ENCODE results near the gene H2AZ1. TPM values are rescaled to one million over a fixed set of nuclear protein-coding genes. Genes with fewer than 3 reads are reported as not detected.

Gene H2AZ1
- total and polyA plus RNA-seq, 9 of the 15 experiments (the other 6 are each of a cell fraction or from before 2014, with no cell fraction given): 605 to 4,380 (median 768) TPM

- TF ChIP-seq, protein P1, sequence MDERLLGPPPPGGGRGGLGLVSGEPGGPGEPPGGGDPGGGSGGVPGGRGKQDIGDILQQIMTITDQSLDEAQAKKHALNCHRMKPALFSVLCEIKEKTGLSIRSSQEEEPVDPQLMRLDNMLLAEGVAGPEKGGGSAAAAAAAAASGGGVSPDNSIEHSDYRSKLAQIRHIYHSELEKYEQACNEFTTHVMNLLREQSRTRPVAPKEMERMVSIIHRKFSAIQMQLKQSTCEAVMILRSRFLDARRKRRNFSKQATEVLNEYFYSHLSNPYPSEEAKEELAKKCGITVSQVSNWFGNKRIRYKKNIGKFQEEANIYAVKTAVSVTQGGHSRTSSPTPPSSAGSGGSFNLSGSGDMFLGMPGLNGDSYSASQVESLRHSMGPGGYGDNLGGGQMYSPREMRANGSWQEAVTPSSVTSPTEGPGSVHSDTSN (CRISPR knock-in tag; IDR thresholded peaks at IDR 0.05; ENCODE audit: low read depth): no peak
- TF ChIP-seq, protein P1 (tag; conservative IDR thresholded peaks at IDR 0.05; ENCODE audit: low read depth): no peak
- TF ChIP-seq LARP7 (IDR thresholded peaks at IDR 0.05) (no peak), U2AF2 (optimal IDR thresholded peaks at IDR 0.05; ENCODE audit: low read depth, low read length) (no peak), MBD1 (CRISPR knock-in tag; IDR thresholded peaks at IDR 0.05) (no peak), HMG20B (CRISPR knock-in tag; IDR thresholded peaks at IDR 0.05) (no peak)
Observed at GRCh38 chr4:99966692-99967091, 16.6 kb upstream of the H2AZ1 start (continued).

DNA sequence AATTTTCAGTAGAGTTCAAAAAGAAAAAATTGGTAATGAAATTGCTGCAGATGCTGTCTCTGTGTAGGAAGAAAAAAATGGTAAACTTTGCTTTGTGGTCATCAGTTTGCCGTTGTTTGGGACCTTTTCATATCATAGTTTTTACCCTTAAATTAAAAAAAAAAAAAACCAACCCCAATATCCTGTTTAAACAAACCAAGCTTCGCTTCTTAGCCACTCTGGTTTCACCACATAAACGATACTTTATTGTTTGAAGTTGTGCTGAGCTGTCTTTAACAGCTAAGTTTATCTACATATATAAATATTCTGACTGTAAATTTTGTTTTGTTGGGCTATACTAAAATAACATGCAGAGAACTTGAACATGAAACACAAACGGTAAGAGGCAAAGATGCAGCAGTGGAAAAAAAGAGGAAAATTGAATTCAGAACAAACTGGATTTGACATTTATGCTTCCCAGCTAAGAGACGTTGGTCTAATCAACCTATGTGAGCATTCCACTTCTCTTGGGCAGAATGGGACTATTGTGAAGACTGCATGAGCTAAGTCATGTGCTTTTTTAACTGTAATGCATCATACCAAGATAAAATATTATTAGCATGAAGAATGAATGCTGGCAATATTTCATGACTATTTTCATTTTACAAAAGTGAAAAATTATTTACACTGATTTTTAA is 15.7 kb upstream of the H2AZ1 start:
- POLR2A ChIA-PET: no interaction called here
- Histone ChIP-seq H3K27ac (ENCODE audit: extremely low read depth, low read depth, low read length) (no peak overlapping the region), H4K20me1 (replicated peaks; ENCODE audit: control insufficient read depth, insufficient read depth, low read length) (no peaks in the 10 kb centered on the region), H3K4me2 (ENCODE audit: insufficient read depth, low read length) (no peak overlapping the region), H3K4me1 (replicated peaks in 1 of 2; ENCODE audit: control insufficient read depth in 2 of 2, insufficient read depth in 2 of 2, low read length in 2 of 2) (no peaks in the 10 kb centered on the region), H3K9me1 (ENCODE audit: control insufficient read depth, insufficient read depth, low read length) (no peaks in the 10 kb centered on the region), H3K4me3 (no peak overlapping the region), H3K79me2 (ENCODE audit: control insufficient read depth, insufficient read depth, low read length) (no peaks in the 10 kb centered on the region), H3K9me3 (replicated peaks; ENCODE audit: control insufficient read depth, insufficient read depth, low read depth, low read length) (no peaks in the 10 kb centered on the region), H3K36me3 (ENCODE audit: control insufficient read depth, insufficient read depth, low read length) (no peaks in the 10 kb centered on the region), H3K27me3 (ENCODE audit: control insufficient read depth in 2 of 2, insufficient read depth in 2 of 2, low read length in 2 of 2) (0 out of 5 replicates have a peak, but pooled peaks cover 0 to 4% of the 10 kb centered on the region in 2 experiments), H3K9ac (ENCODE audit: insufficient read depth in 1 of 2, low read depth in 2 of 2, low read length in 2 of 2) (no peak overlapping the region), H2AFZ (ENCODE audit: low read depth, low read length) (no peak overlapping the region)
- no peak for ATAC-seq
- no peak for FAIRE-seq
- BruUV-seq (replicated peaks): no TSS peak
- WGBS (ENCODE audit: insufficient coverage, low coverage, missing lambda C conversion rate): 3% methylated on average over 5 of the region's 5 CpGs
- in situ Hi-C loops (cut with MboI) (no loop called here), intact Hi-C loops (cut with micrococcal nuclease) (no loop called here)
- DNase-seq (ENCODE audit: extremely low read depth in 1 of 4, low spot score in 3 of 4): no peak
- CTCF ChIA-PET (ENCODE audit: low intra/inter-chr PET ratio): no interaction called here
- TF ChIP-seq ZNF551 (CRISPR knock-in tag; IDR thresholded peaks at IDR 0.05) (no peak), RBM15 (IDR thresholded peaks at IDR 0.05; ENCODE audit: insufficient read depth, low read length) (no peak), CREM (IDR thresholded peaks at IDR 0.05; ENCODE audit: low read depth) (no peak), ATF6 (CRISPR knock-in tag; IDR thresholded peaks at IDR 0.05) (no peak), HMG20A (CRISPR knock-in tag; conservative IDR thresholded peaks at IDR 0.05) (no peak), ZNF124 (CRISPR knock-in tag; IDR thresholded peaks at IDR 0.05) (no peak), RBM22 (IDR thresholded peaks at IDR 0.05; ENCODE audit: low read depth, low read length, poor library complexity, severe bottlenecking) (no peak)

Data from K562 (cell line).